CD14-positive monocyte (primary cell): ENCODE measurements around the gene TBC1D16. TPM values are rescaled to one million over a fixed set of nuclear protein-coding genes. Genes with fewer than 3 reads are reported as not detected.
A peak's percentile ranks its signal among the peaks of the same experiment; 100 is the strongest.

ENCODE experiments used
- DNase-seq, 3 donors: peaks; one replicate each; pipeline ENCODE4 v3.0.0-alpha.2; 2011 to 2022
- H2AFZ ChIP-seq: 2 replicates; pipeline ENCODE4 v1.6.0; 2012; ENCODE audit warnings: mild to moderate bottlenecking, low read depth, low read length, inconsistent platforms; ENCODE audit not compliant: insufficient read depth, poor library complexity, severe bottlenecking
- H3K27ac ChIP-seq, 2 donors: 1 replicate in 1 of 2; 2 replicates in 1 of 2; pipeline ENCODE4 v1.5.1; 2012 to 2013; ENCODE audit warnings: low read length in 2 of 2, control low read depth in 1 of 2, inconsistent platforms in 1 of 2, low read depth in 1 of 2, mild to moderate bottlenecking in 1 of 2
- H3K27me3 ChIP-seq, 2 donors: one replicate each; pipeline versions ENCODE4 v1.6.0 to v1.6.1; 2011 to 2013; ENCODE audit warnings: low read length in 2 of 2; ENCODE audit not compliant: control insufficient read depth in 2 of 2, insufficient read depth in 2 of 2
- H3K36me3 ChIP-seq, 2 donors: replicated peaks in 1 of 2; 1 replicate in 1 of 2; 2 replicates in 1 of 2; pipeline versions ENCODE4 v1.5.1 to v1.6.1; 2012 to 2013; ENCODE audit warnings: low read length in 2 of 2, control low read depth in 1 of 2, inconsistent platforms in 1 of 2, mild to moderate bottlenecking in 1 of 2; ENCODE audit not compliant: insufficient read depth in 2 of 2, control insufficient read depth in 1 of 2
- H3K4me1 ChIP-seq, 2 donors: 1 replicate in 1 of 2; 2 replicates in 1 of 2; pipeline versions ENCODE4 v1.5.1 to v1.6.1; 2012 to 2013; ENCODE audit warnings: low read length in 2 of 2, control low read depth in 1 of 2, inconsistent platforms in 1 of 2, mild to moderate bottlenecking in 1 of 2, moderate library complexity in 1 of 2; ENCODE audit not compliant: insufficient read depth in 2 of 2, control insufficient read depth in 1 of 2
- H3K4me2 ChIP-seq: replicated peaks from 2 replicates; pipeline ENCODE3; 2012; ENCODE audit warnings: low read length, moderate library complexity, mild to moderate bottlenecking; ENCODE audit not compliant: poor library complexity, severe bottlenecking; ENCODE audit errors: extremely low read depth
- H3K4me3 ChIP-seq, 3 experiments: fragments of 200-600 bp in 1 of 3; sonication (generic) in 1 of 3; replicated peaks in 1 of 3; 1 replicate in 2 of 3; 2 replicates in 1 of 3; pipeline ENCODE4 v1.5.1; 2011 to 2013; ENCODE audit warnings: low read length in 3 of 3, mild to moderate bottlenecking in 3 of 3, control low read depth in 2 of 3, low read depth in 2 of 3, inconsistent platforms in 1 of 3, moderate library complexity in 1 of 3
- H3K79me2 ChIP-seq: 2 replicates; pipeline ENCODE4 v1.6.0; 2012; ENCODE audit warnings: mild to moderate bottlenecking, control low read depth, inconsistent platforms, low read length, moderate library complexity; ENCODE audit not compliant: insufficient read depth
- H3K9ac ChIP-seq: 2 replicates; pipeline ENCODE4 v1.6.0; 2017; ENCODE audit warnings: low read length, mild to moderate bottlenecking; ENCODE audit not compliant: insufficient read depth, poor library complexity, severe bottlenecking
- H3K9me3 ChIP-seq, 2 donors: replicated peaks in 1 of 2; 1 replicate in 1 of 2; 2 replicates in 1 of 2; pipeline versions ENCODE4 v1.5.1 to v1.6.1; 2012 to 2013; ENCODE audit warnings: low read length in 2 of 2, control low read depth in 1 of 2; ENCODE audit not compliant: control insufficient read depth in 1 of 2, insufficient read depth in 1 of 2
- H4K20me1 ChIP-seq: 2 replicates; pipeline ENCODE4 v1.6.0; 2012; ENCODE audit warnings: mild to moderate bottlenecking, low read length, control low read depth, moderate library complexity; ENCODE audit not compliant: insufficient read depth
- H3K27ac Mint-ChIP-seq, 7 donors: one replicate each; pipeline ENCODE4 v1.8.0; 2020; ENCODE audit warnings: mild to moderate bottlenecking in 7 of 7, mixed read lengths in 7 of 7, moderate library complexity in 6 of 7, inconsistent platforms in 2 of 7
- H3K27me3 Mint-ChIP-seq, 3 donors: one replicate each; pipeline ENCODE4 v1.8.0; 2021 to 2022; ENCODE audit warnings: low read depth in 3 of 3, mild to moderate bottlenecking in 3 of 3, mixed read lengths in 3 of 3, moderate library complexity in 3 of 3, inconsistent platforms in 1 of 3
- H3K36me3 Mint-ChIP-seq, 2 donors: one replicate each; pipeline ENCODE4 v1.8.0; 2020; ENCODE audit warnings: mixed read lengths in 2 of 2, inconsistent platforms in 1 of 2, mild to moderate bottlenecking in 1 of 2
- H3K4me1 Mint-ChIP-seq: one replicate; pipeline ENCODE4 v1.8.0; 2020; ENCODE audit warnings: mild to moderate bottlenecking, mixed read lengths
- H3K4me3 Mint-ChIP-seq, 2 donors: one replicate each; pipeline ENCODE4 v1.8.0; 2020; ENCODE audit warnings: mild to moderate bottlenecking in 2 of 2, mixed read lengths in 2 of 2, moderate library complexity in 1 of 2
- H3K9me3 Mint-ChIP-seq, 7 donors: one replicate each; pipeline ENCODE4 v1.8.0; 2020 to 2022; ENCODE audit warnings: mixed read lengths in 7 of 7, mild to moderate bottlenecking in 6 of 7, moderate library complexity in 6 of 7, inconsistent platforms in 2 of 7
- WGBS: methylation state at CpG from one replicate; pipeline ENCODE4 v1.1.5; 2013; ENCODE audit warnings: missing lambda C conversion rate; ENCODE audit not compliant: insufficient coverage; 5-methylcytosine and 5-hydroxymethylcytosine counted together
- intact Hi-C, 2 donors: fragments of 100-400 bp; cut with micrococcal nuclease; formaldehyde crosslinking; loops; one replicate each; pipeline versions ENCODE4 v1.15.0 to v1.15.1; 2023
- polyA plus RNA-seq, 3 donors: library from polyadenylated mRNA; depleted of rRNA in 1 of 3; unstranded in 2 of 3; stranded (reverse) in 1 of 3; fragments of 300-500 nt in 2 of 3; fragments of >200 nt in 1 of 3; fragmentation: Illumina TruSeq in 2 of 3; gene quantifications; 1 replicate in 2 of 3; 2 replicates in 1 of 3; pipeline ENCODE4 v1.2.3, GENCODE V29; 2012 to 2021
- TF ChIP-seq, protein P1 (sequence below): fragments of 200-600 bp; IDR thresholded peaks from one replicate; pipeline ENCODE4 v1.8.0; 2022; ENCODE audit warnings: antibody characterized with exemption, mild to moderate bottlenecking

Gene TBC1D16
- polyA plus RNA-seq, 3 donors, result 0.11 to 0.53 (median 0.27) TPM

- 14% methylated on average over 41 of the region's 44 CpGs for WGBS
- intact Hi-C loops, result loop anchor here (2.0 to 5.0 kb wide), 2 partner anchors 200 to 247 kb away; no protein-coding TSS in a partner anchor
- Histone ChIP-seq H3K27ac (no peak overlapping the region), H3K36me3 (no peaks in the 10 kb centered on the region), H2AFZ (peak overlapping the region; percentile 89), H3K27me3 (peaks cover 0 to 7% of the 10 kb centered on the region in 2 donors), H3K9ac (peak overlapping the region; percentile 56), H4K20me1 (no peaks in the 10 kb centered on the region), H3K9me3 (no peaks in the 10 kb centered on the region), H3K4me2 (peak overlapping the region; percentile 79), H3K4me1 (peaks cover 39 to 53% of the 10 kb centered on the region in 2 donors), H3K4me3 (peak overlapping the region in 2 of 3 experiments; percentile 36 to 67), H3K79me2 (no peaks in the 10 kb centered on the region)
- peaks cover 0 to 2% (median 0%) of the 10 kb centered on the region in 7 donors for H3K9me3 Mint-ChIP-seq
- H3K4me3 Mint-ChIP-seq, result peak overlapping the region; percentile 64 to 83
- TF ChIP-seq, protein P1, sequence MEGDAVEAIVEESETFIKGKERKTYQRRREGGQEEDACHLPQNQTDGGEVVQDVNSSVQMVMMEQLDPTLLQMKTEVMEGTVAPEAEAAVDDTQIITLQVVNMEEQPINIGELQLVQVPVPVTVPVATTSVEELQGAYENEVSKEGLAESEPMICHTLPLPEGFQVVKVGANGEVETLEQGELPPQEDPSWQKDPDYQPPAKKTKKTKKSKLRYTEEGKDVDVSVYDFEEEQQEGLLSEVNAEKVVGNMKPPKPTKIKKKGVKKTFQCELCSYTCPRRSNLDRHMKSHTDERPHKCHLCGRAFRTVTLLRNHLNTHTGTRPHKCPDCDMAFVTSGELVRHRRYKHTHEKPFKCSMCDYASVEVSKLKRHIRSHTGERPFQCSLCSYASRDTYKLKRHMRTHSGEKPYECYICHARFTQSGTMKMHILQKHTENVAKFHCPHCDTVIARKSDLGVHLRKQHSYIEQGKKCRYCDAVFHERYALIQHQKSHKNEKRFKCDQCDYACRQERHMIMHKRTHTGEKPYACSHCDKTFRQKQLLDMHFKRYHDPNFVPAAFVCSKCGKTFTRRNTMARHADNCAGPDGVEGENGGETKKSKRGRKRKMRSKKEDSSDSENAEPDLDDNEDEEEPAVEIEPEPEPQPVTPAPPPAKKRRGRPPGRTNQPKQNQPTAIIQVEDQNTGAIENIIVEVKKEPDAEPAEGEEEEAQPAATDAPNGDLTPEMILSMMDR, result peak; percentile 52
- peaks cover 13 to 28% (median 17%) of the 10 kb centered on the region in 3 donors for H3K27me3 Mint-ChIP-seq
- no peak for DNase-seq
- peak overlapping the region in 5 of 7 donors; percentile 32 to 84 (median 58) for H3K27ac Mint-ChIP-seq
- peaks cover 41% of the 10 kb centered on the region for H3K4me1 Mint-ChIP-seq
- H3K36me3 Mint-ChIP-seq, result peaks cover 0 to 4% of the 10 kb centered on the region in 2 donors
Measured at GRCh38 chr17:79991924-79992648, 43.6 kb downstream of the TBC1D16 start.

DNA sequence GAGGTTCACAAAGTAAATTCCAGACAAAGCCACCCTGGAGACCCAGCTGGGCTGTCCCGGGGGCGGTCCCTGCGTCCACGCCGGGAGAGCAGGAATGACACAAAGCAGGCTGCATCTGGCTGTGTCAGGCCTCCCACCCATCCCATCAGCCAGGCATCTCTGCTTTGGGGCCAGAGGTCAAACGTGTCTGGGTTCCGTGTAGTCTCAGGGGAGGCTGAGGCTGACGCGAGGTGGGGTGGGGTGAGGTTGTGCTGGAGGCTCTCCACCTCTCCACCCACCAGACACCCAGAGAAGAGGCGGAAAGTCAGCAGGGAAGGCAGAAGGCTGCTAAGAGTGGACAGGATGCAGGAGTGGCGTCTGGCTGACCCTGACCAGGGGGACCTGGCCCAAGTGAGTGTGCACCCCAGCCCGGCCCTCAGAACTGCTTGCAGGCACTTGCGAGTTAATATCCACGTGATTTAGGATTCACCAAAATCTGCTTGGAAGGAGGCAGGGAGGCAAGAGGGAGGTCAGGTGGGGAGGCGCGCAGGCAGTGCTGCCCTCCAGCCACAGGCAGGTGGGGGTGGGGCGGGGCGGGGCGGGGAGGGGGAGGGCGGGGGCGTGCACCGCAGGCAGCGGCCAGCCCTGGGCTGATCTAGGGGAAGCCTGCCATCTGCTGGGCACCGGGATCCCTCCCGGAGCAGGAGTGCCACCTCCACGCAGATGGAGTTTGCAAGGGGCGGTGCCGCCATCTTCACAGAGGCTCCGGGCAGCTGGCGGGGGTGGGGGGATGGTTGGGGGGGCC, 44.3 kb downstream of the TBC1D16 start:
- TF ChIP-seq, protein P1, result peak; percentile 70
- H3K4me1 ChIP-seq, result peaks cover 31 to 45% of the 10 kb centered on the region in 2 donors
- peaks cover 15 to 28% (median 17%) of the 10 kb centered on the region in 3 donors for H3K27me3 Mint-ChIP-seq
- H3K27me3 ChIP-seq, result peaks cover 0 to 7% of the 10 kb centered on the region in 2 donors
- DNase-seq, result peak; percentile 68 to 76 (median 71)
- 79% methylated on average over 5 of the region's 30 CpGs for WGBS
- intact Hi-C loops, result loop anchor here (2.0 to 5.0 kb wide), 2 partner anchors 199 to 247 kb away; no protein-coding TSS in a partner anchor
- peaks cover 33% of the 10 kb centered on the region for H3K4me1 Mint-ChIP-seq
- H3K27ac ChIP-seq, result no peak overlapping the region
- no peaks in the 10 kb centered on the region for H3K79me2 ChIP-seq
- H3K9me3 Mint-ChIP-seq, result peaks cover 0 to 2% (median 0%) of the 10 kb centered on the region in 7 donors
- H2AFZ ChIP-seq, result peak overlapping the region; percentile 89
- peak overlapping the region in 2 of 3 experiments; percentile 36 to 67 for H3K4me3 ChIP-seq
- peak overlapping the region; percentile 79 for H3K4me2 ChIP-seq
- H4K20me1 ChIP-seq, result no peaks in the 10 kb centered on the region
- peaks cover 0 to 4% of the 10 kb centered on the region in 2 donors for H3K36me3 Mint-ChIP-seq
- no peaks in the 10 kb centered on the region for H3K9me3 ChIP-seq
- peak overlapping the region; percentile 64 to 83 for H3K4me3 Mint-ChIP-seq
- H3K27ac Mint-ChIP-seq, result no peak overlapping the region
- peak overlapping the region; percentile 56 for H3K9ac ChIP-seq
- H3K36me3 ChIP-seq, result no peaks in the 10 kb centered on the region
